Embryonic facial prominence (tissue), 1 donor: ENCODE results near the gene LRRC71.

Experiments used
- DNase-seq: peaks from one replicate; pipeline ENCODE4 v3.0.0-alpha.2; 2016; ENCODE audit errors: extremely low spot score

LRRC71 gene

GRCh38 chr1:156927215-156928042 lies 7.0 kb downstream of the LRRC71 start:
- no peak for DNase-seq

- no peak for DNase-seq
Measured at GRCh38 chr1:156928043-156928602, 7.7 kb downstream of the LRRC71 start.

DNA sequence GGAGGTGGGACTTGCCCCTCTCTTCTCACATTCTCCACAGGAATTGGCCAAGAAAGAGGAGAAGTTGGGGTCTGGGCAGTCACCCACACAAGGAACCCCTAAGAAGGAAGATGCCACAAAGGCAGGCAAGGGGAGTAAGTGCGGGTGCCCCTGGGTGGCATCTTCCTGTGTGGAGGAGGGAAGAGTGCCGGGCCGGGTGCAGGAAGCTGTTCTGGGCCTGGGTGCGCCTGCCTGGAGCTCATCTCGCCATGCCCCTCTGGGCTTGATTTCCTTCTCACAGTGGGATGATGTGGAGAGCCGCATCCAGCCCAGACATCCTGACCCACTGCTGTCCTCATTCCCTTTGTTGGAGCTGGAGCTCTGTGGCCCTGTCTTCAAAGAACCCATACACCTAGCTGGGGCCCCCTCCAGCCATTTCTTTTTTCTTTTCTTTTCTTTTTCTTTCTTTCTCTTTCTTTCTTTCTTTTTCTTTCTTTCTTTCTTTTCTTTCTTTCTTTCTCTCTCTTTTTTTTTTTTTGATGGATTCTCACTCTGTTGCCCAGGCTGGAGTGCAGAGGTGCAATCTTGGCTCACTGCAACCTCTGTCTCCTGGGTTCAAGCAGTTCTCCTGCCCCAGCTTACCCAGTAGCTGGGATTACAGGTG lies 9.3 kb downstream of the LRRC71 start:
- no peak for DNase-seq

GRCh38 chr1:156930483-156930882 lies 10.1 kb downstream of the LRRC71 start:
- DNase-seq: no peak

- DNase-seq: no peak
Measured at GRCh38 chr1:156931211-156931952, 10.9 kb downstream of the LRRC71 start.

DNA sequence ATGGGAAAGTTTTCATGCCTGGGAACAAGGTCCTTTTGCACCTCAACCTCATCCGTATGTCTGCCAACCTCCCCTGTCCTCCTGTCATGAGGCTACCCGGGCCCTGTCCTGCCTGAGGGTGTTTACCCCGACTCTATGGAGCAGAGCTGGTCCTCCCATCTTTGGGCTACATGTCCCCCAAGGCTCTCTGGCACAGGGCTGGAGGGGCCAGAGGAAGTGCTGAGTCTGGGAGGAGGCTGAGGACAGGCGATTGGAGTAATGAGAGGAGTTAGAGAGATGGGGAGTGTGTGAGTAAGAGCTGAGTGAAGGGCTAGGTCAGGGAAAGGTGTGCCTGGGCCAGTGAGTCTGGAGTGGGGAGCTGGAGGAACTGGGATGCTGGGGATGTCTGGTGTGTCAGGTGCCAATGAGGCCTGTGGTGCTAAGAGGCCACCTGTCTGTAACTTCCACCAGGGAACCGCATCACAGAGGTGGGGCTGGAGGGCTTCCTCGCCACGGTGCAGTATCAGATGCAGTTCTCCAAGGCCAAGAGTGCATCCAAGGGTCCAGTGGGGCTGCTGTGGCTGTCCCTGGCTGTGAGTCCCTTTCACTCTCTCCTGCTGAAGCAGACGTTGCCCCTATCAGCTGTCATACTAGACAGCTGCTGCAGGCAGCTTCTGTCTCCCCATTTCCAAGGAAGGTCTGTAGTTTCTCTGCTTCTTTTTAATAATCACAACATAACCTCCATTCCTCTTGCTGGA lies 11.7 kb downstream of the LRRC71 start:
- DNase-seq: no peak

DNA sequence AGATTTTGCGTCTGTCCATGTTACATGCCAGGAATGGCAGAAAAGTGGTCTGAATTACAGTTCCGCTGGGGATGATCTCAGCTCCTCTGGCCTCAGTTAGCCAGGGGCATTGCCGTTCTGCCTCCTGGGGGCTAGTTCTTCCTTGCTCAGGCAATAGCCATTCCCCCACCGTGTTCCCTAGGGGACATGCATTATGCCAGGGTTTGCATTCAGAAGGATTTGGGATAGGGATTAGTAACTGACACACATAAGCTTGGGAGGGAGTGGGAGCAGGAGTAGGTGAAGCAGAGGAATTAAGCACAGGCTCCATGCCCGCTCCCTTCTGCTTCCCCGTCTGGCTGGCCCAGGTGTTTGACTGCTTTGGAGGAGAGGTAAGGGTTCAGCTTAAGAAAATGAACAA lies 12.7 kb downstream of the LRRC71 start:
- no peak for DNase-seq

GRCh38 chr1:156935505-156936128 lies 15.2 kb downstream of the LRRC71 start:
- DNase-seq: no peak

- DNase-seq: no peak
Measured at GRCh38 chr1:156936191-156936590, 15.8 kb downstream of the LRRC71 start.

GRCh38 chr1:156936721-156937220 lies 16.3 kb downstream of the LRRC71 start:
- no peak for DNase-seq

DNA sequence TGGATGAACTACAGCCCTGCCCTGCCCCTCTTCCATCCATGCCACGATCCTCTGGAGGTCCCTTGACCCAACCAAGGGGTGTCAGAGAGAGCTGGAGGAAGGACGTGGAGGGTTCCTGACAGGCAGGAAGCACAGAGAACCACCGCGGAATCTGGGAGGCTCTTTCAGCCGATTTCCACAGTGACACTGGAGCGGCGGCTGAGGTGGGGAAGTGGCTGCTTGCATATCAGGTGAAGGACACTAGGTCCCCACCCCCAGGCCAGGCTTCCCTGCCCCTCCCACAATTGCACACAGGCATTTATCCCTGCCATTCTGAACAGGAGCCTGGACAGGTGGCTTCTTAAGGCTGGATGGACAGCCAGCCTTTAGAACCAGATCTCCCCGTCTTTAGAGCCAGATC lies 17.5 kb downstream of the LRRC71 start:
- no peak for DNase-seq

GRCh38 chr1:156938813-156939212 lies 18.4 kb downstream of the LRRC71 start:
- DNase-seq: no peak

GRCh38 chr1:156939786-156940334 lies 19.4 kb downstream of the LRRC71 start:
- DNase-seq: no peak

DNA sequence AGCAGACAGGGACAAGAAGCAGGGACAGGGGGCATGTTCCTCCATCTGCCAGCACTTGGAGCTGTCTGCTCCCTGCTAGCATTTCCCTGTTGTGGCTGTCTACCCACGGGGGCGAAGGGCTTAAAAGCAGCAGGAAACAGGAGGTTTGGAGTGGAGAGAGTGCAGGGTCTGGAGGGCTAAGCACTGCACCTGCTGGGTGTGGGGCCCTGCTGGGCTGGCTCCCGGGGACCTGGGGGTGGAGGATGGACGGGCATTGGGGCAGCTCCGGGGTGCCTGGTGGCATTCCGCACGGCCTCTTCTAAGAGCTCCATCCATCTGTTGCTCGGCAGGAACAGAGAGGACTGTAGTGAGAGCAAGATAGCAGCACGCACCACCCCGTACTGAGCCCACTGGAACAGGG lies 21.2 kb downstream of the LRRC71 start:
- no peak for DNase-seq

DNA sequence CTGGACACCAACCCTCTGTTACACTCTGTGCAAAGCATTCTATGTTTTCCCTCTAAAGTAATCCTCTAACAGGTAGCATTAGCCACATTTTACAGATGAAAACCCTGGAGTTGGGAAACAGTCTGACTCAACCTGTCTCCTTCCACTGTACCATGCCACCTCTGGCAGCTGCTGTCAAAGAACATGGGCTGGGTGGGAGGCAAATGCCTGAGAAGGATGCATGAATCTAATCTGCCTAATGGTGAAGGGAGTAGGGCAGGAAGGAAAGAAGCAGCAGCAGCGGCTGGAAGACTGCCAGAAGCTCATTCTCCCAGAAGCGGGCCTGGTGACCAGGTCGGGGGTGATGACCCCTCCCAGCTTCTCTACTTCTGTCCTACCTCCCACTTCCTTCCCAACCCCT lies 21.7 kb downstream of the LRRC71 start:
- DNase-seq: no peak

DNA sequence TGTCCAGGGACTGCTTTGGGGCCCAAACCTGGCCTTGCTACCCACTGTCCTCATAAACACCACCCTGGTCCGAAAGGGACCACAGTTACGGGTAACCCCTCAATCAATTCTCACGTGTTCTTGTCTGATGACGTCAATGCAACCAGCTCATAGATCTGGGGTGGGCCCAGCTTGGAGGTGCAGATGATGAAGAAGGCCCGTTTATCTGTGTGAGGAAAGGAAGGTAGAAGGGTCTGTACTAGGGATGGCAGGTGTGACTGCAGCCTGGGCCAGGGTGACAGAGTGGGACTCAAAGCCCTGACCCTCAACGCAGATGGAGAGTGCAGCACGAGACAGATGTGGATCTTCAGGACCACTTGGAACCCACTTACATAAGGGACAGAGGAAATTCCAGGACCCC lies 22.1 kb downstream of the LRRC71 start:
- no peak for DNase-seq

GRCh38 chr1:156943756-156944155 lies 23.3 kb downstream of the LRRC71 start:
- DNase-seq: no peak

DNA sequence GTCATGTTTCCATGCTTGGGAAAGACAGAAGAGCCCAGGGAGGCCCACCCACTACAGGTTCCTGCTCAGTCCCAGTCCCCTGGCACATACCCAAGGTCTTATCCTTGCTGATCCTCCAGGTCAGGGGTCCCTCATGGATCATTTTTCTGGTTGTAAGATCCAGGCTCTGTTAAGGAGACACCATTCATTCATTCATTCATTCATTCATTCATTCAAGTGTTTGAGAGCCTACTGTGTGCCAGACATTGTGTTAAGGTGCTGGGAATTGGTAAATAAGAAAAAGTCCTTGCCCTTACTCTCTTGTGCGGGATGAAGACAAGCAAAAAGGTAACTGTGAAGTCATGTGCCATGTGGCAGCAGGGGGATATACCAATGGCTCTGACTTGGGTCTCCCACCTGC lies 23.8 kb downstream of the LRRC71 start:
- DNase-seq: no peak

DNA sequence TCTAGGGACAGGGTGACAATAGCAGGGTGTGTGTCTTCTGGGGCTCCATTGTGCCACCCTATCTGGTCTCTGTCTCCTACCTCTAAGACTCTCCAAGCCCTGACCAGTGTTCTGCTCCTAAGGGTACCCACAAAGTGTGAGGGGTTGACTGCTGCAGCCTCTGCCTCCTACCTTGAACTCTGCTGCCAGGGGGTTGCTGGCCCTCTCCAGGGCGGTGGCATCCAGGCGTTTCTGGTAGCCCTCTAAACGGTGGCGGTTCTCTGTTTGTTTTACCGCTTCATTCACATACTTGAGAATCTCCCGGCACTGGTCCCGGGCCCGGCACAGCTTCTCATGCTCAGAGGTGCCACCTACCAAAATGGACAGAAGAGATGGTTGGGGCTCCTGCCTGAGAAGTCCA lies 24.4 kb downstream of the LRRC71 start:
- DNase-seq: no peak

GRCh38 chr1:156945881-156946661 lies 25.6 kb downstream of the LRRC71 start:
- no peak for DNase-seq
